Spleen (tissue), 7 donors: ENCODE data around the gene HSF2BP.

Experiments
- CTCF ChIP-seq, 11 experiments: fragments of 200-600 bp in 7 of 11; fragments of 450-650 bp in 4 of 11; sonication (generic) in 4 of 11; IDR thresholded peaks in 8 of 11; conservative IDR thresholded peaks in 3 of 11; 1 replicate in 7 of 11; 2 replicates in 4 of 11; pipeline versions ENCODE4 v1.4.0 to v1.8.0; 2016 to 2021; ENCODE audit warnings: antibody characterized with exemption in 11 of 11, inconsistent platforms in 4 of 11, mild to moderate bottlenecking in 1 of 11
- POLR2A ChIP-seq, 3 donors: fragments of 450-650 bp; IDR thresholded peaks; one replicate each; pipeline ENCODE4 v1.5.1; 2017; ENCODE audit warnings: antibody characterized with exemption in 3 of 3, mild to moderate bottlenecking in 1 of 3
- donor health status: DM: no; HTN: no; CAD: no; lungs with moderate emphysema.
- donor health status: DM: no; HTN: no; CAD: no.
- donor health status: DM: no; HTN: no; CAD: no.

- TF ChIP-seq CTCF (IDR thresholded peaks at IDR 0.05 in 8 of 11, conservative IDR thresholded peaks at IDR 0.05 in 3 of 11) (no peak), POLR2A (IDR thresholded peaks at IDR 0.05) (no peak)
Measured at GRCh38 chr21:43675871-43676270, 16.6 kb upstream of the HSF2BP start.
